ENCODE measurements around the gene TNFRSF14.

GRCh38 chr1:2588661-2589430 is 32.7 kb downstream of the TNFRSF14 start:
- TF ChIP-seq, protein P1, sequence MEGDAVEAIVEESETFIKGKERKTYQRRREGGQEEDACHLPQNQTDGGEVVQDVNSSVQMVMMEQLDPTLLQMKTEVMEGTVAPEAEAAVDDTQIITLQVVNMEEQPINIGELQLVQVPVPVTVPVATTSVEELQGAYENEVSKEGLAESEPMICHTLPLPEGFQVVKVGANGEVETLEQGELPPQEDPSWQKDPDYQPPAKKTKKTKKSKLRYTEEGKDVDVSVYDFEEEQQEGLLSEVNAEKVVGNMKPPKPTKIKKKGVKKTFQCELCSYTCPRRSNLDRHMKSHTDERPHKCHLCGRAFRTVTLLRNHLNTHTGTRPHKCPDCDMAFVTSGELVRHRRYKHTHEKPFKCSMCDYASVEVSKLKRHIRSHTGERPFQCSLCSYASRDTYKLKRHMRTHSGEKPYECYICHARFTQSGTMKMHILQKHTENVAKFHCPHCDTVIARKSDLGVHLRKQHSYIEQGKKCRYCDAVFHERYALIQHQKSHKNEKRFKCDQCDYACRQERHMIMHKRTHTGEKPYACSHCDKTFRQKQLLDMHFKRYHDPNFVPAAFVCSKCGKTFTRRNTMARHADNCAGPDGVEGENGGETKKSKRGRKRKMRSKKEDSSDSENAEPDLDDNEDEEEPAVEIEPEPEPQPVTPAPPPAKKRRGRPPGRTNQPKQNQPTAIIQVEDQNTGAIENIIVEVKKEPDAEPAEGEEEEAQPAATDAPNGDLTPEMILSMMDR (IDR thresholded peaks at IDR 0.05; ENCODE audit: insufficient read depth, low read depth, low read length) = no peak
- TF ChIP-seq EZH2 (IDR thresholded peaks at IDR 0.05; ENCODE audit: insufficient read depth, low read length) = no peak
